OCI-LY1 (cell line): Measurements from ENCODE around the gene FBXW11.

Source experiments
- H2AFZ ChIP-seq: fragments of 200-600 bp; sonication (generic), shearing (Covaris generic); 2 replicates; pipeline ENCODE4 v1.6.0; 2014; ENCODE audit warnings: antibody characterized with exemption, mild to moderate bottlenecking, low read length
- H3F3A ChIP-seq: fragments of 200-600 bp; sonication (generic), shearing (Covaris generic); 2 replicates; pipeline ENCODE4 v1.6.0; 2014; ENCODE audit warnings: mild to moderate bottlenecking, antibody characterized with exemption, low read length, moderate library complexity; ENCODE audit not compliant: insufficient read depth
- H3K27ac ChIP-seq: fragments of 200-600 bp; sonication (generic); 2 replicates; pipeline ENCODE4 v1.5.1; 2014; ENCODE audit warnings: low read length, mixed run types, mild to moderate bottlenecking, low read depth; ENCODE audit not compliant: poor library complexity, severe bottlenecking
- H3K27me3 ChIP-seq: fragments of 200-600 bp; sonication (generic); 2 replicates; pipeline ENCODE4 v1.6.0; 2014; ENCODE audit warnings: antibody characterized with exemption, mild to moderate bottlenecking, low read length, moderate library complexity; ENCODE audit not compliant: insufficient read depth
- H3K36me3 ChIP-seq: fragments of 200-600 bp; sonication (generic); 2 replicates; pipeline ENCODE4 v1.6.1; 2014; ENCODE audit warnings: mild to moderate bottlenecking, antibody characterized with exemption, low read length, moderate library complexity, mixed read lengths; ENCODE audit not compliant: insufficient read depth
- H3K4me1 ChIP-seq: fragments of 200-600 bp; sonication (generic); 2 replicates; pipeline ENCODE4 v1.5.1; 2014; ENCODE audit warnings: mild to moderate bottlenecking, low read length, moderate library complexity; ENCODE audit not compliant: insufficient read depth, severe bottlenecking
- H3K4me2 ChIP-seq: fragments of 200-600 bp; sonication (generic), shearing (Covaris generic); 2 replicates; pipeline ENCODE4 v1.6.1; 2014; ENCODE audit warnings: low read length
- H3K4me3 ChIP-seq: fragments of 200-600 bp; sonication (generic); 2 replicates; pipeline ENCODE4 v1.5.1; 2014; ENCODE audit warnings: low read length, low read depth, mild to moderate bottlenecking, mixed read lengths; ENCODE audit not compliant: poor library complexity, severe bottlenecking
- H3K79me2 ChIP-seq: fragments of 200-600 bp; shearing (Covaris generic); 2 replicates; pipeline ENCODE4 v1.6.1; 2016; ENCODE audit warnings: mixed run types, low read length, mixed read lengths; ENCODE audit not compliant: insufficient read depth
- H3K9ac ChIP-seq: fragments of 200-600 bp; sonication (generic), shearing (Covaris generic); 2 replicates; pipeline ENCODE4 v1.6.1; 2014; ENCODE audit warnings: mild to moderate bottlenecking, low read length, mixed read lengths
- H3K9me2 ChIP-seq: fragments of 200-600 bp; sonication (generic), shearing (Covaris generic); 2 replicates; pipeline ENCODE4 v1.6.1; 2014; ENCODE audit warnings: low read depth, mild to moderate bottlenecking, low read length, mixed read lengths
- H3K9me3 ChIP-seq: fragments of 200-600 bp; shearing (Covaris generic); 2 replicates; pipeline ENCODE4 v1.6.1; 2014; ENCODE audit warnings: low read length, mixed read lengths
- H4K20me1 ChIP-seq: fragments of 200-600 bp; sonication (generic), shearing (Covaris generic); 2 replicates; pipeline ENCODE4 v1.6.0; 2016; ENCODE audit warnings: mild to moderate bottlenecking, low read length; ENCODE audit not compliant: insufficient read depth
- EZH2 ChIP-seq: fragments of 200-600 bp; sonication (generic), shearing (Covaris generic); IDR thresholded peaks from 2 replicates; pipeline ENCODE4 v1.8.0; 2017; ENCODE audit warnings: borderline replicate concordance, mixed run types, mild to moderate bottlenecking, antibody characterized with exemption, low read length, moderate library complexity, mixed read lengths
- TF ChIP-seq, protein P1 (sequence below): fragments of 200-600 bp; sonication (generic), shearing (Covaris generic); IDR thresholded peaks from 2 replicates; pipeline ENCODE4 v1.5.1; 2017; ENCODE audit warnings: mild to moderate bottlenecking, antibody characterized with exemption, low read length, moderate library complexity, mixed read lengths

The FBXW11 gene

DNA sequence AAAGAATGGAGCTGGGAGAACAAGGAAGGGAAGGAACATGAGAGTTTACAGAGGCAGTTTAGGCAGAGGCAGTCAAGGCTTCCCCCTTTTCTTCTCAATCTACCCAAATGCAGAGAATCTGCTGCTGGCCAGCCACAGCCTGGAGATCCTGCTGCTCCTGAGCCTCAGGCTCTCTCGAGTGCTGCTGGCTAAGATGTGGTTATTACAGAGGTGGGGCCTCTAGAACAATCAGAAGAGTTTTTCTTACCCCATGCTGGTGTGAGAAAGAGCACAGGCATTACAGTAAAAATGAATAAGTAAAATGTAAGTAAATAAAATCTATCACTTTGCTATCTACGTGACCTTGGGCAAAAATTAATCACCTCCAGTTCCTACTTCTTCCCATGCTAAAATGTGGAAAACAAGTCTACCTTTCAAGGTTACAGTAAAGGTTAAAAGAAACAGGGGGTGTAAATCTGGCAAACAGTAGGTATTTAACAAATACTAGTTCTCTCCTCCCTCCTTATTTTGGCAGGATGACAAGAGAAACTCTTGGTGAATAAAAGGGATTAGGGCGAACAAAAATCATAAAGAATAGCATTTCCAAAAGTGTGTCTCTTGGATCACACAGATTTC is 31.1 kb downstream of the FBXW11 start:
- H3K4me2 ChIP-seq, result no peak overlapping the region
- H3K36me3 ChIP-seq, result no peaks in the 10 kb centered on the region; the same call in 1 of the 2 replicates
- H3K9ac ChIP-seq, result no peak overlapping the region
- peaks cover 31% of the 10 kb centered on the region for H3K79me2 ChIP-seq
- H4K20me1 ChIP-seq, result no peaks in the 10 kb centered on the region
- H3K27ac ChIP-seq, result no peak overlapping the region
- H2AFZ ChIP-seq, result no peak overlapping the region
- no peaks in the 10 kb centered on the region for H3K27me3 ChIP-seq
- peaks cover 11% of the 10 kb centered on the region; the same call in 1 of the 2 replicates for H3K9me3 ChIP-seq
- no peaks in the 10 kb centered on the region for H3K9me2 ChIP-seq
- peaks cover 44% of the 10 kb centered on the region for H3K4me1 ChIP-seq
- H3K4me3 ChIP-seq, result no peak overlapping the region
- no peak for TF ChIP-seq EZH2
- TF ChIP-seq, protein P1, sequence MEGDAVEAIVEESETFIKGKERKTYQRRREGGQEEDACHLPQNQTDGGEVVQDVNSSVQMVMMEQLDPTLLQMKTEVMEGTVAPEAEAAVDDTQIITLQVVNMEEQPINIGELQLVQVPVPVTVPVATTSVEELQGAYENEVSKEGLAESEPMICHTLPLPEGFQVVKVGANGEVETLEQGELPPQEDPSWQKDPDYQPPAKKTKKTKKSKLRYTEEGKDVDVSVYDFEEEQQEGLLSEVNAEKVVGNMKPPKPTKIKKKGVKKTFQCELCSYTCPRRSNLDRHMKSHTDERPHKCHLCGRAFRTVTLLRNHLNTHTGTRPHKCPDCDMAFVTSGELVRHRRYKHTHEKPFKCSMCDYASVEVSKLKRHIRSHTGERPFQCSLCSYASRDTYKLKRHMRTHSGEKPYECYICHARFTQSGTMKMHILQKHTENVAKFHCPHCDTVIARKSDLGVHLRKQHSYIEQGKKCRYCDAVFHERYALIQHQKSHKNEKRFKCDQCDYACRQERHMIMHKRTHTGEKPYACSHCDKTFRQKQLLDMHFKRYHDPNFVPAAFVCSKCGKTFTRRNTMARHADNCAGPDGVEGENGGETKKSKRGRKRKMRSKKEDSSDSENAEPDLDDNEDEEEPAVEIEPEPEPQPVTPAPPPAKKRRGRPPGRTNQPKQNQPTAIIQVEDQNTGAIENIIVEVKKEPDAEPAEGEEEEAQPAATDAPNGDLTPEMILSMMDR, result no peak
- no peaks in the 10 kb centered on the region for H3F3A ChIP-seq

DNA sequence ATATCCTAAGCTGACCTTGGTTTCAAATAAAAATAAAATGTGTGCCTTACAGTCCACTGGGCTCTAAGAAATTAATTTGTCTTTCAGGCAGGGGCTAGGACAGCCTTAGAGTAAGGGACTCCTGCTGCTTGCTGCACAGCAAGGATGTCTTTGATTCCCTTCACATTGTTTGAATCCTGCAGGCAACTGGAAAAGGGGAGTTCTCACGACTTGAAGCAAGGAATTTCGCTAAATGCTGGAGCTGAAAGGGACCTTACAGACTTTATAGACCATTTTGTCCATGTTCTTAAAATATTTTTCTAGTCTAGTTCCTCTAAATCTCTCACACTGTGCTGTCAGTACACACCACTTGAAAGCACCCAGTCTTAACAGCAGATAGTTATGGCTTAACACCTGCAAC is 35.6 kb downstream of the FBXW11 start:
- Histone ChIP-seq H3K27ac (peak overlapping the region; percentile 28), H4K20me1 (no peaks in the 10 kb centered on the region), H3K79me2 (peaks cover 28% of the 10 kb centered on the region), H3K9ac (no peak overlapping the region), H3K27me3 (no peaks in the 10 kb centered on the region), H3K36me3 (peaks cover 7% of the 10 kb centered on the region; the same call in 1 of the 2 replicates), H3K9me3 (peaks cover 9% of the 10 kb centered on the region; the same call in 1 of the 2 replicates), H2AFZ (no peak overlapping the region), H3K9me2 (no peaks in the 10 kb centered on the region), H3K4me3 (no peak overlapping the region), H3K4me2 (no peak overlapping the region), H3K4me1 (peaks cover 37% of the 10 kb centered on the region), H3F3A (no peaks in the 10 kb centered on the region)
- TF ChIP-seq, protein P1, result no peak
- no peak for TF ChIP-seq EZH2

DNA sequence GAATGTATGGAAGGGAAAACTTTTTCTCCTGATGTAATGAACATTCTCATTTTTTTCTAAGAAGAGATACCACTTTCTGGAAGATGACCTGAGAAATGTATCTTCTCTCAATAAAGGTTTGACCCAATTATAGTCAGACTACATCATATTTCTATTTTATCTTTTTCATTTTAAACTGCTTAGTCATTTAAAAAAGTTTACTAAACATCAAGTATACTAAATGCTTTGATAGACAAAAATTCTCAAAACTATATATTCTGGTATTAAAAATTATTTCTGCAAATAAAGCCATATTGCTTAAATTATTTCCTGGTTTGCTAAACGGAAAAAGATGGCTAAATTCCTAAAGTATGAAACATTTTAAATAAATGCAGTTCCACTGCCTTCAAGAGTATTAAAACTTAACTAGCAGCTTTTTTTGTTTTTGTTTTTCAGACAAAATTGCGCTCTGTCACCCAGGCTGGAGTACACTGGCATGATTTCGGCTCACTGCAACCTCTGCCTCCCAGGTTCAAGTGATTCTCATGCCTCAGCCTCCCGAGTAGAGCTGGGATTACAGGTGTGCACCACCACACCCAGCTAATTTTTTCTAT is 37.1 kb downstream of the FBXW11 start:
- Histone ChIP-seq H2AFZ (no peak overlapping the region), H3K4me3 (no peak overlapping the region), H3K79me2 (peaks cover 25% of the 10 kb centered on the region), H3K9me2 (no peaks in the 10 kb centered on the region), H3K4me2 (no peak overlapping the region), H3K27me3 (no peaks in the 10 kb centered on the region), H3K36me3 (peaks cover 7% of the 10 kb centered on the region; the same call in 1 of the 2 replicates), H3K9me3 (peaks cover 9% of the 10 kb centered on the region; the same call in 1 of the 2 replicates), H4K20me1 (no peaks in the 10 kb centered on the region), H3K27ac (peak overlapping the region; percentile 83), H3F3A (no peaks in the 10 kb centered on the region), H3K4me1 (peaks cover 31% of the 10 kb centered on the region), H3K9ac (no peak overlapping the region)
- TF ChIP-seq, protein P1, result no peak
